HG03354 (cell line): ENCODE data around the gene ITGA2B.

Experiments used
- ATAC-seq: cut with Tn5 transposase; IDR thresholded peaks from one replicate; pipeline ENCODE4 v1.9.1; 2021; ENCODE audit warnings: mild to moderate bottlenecking; ENCODE audit not compliant: unreplicated experiment, poor library complexity, severe bottlenecking

ITGA2B gene

GRCh38 chr17:44389281-44389680 is at the start of gene ITGA2B:
Gene ITGA2B, minus strand, starts transcription at chr17:44389649. Its CDS starts 176 bp downstream, at chr17:44389473.
- ATAC-seq, result no peak

GRCh38 chr17:44439168-44439567 is 49.7 kb upstream of the ITGA2B start:
- ATAC-seq, result no peak

- ATAC-seq, result no peak
Measured at GRCh38 chr17:44438636-44439035, 49.2 kb upstream of the ITGA2B start.

- ATAC-seq, result no peak
Measured at GRCh38 chr17:44436336-44436735, 46.9 kb upstream of the ITGA2B start.

- ATAC-seq, result no peak
Measured at GRCh38 chr17:44432254-44433157, 43.1 kb upstream of the ITGA2B start.

- no peak for ATAC-seq
Measured at GRCh38 chr17:44424828-44425461, 35.5 kb upstream of the ITGA2B start.

GRCh38 chr17:44417553-44417952 is 28.1 kb upstream of the ITGA2B start:
- ATAC-seq, result no peak

GRCh38 chr17:44416558-44417289 is 27.3 kb upstream of the ITGA2B start:
- no peak for ATAC-seq

- no peak for ATAC-seq
Measured at GRCh38 chr17:44414394-44415155, 25.1 kb upstream of the ITGA2B start.

GRCh38 chr17:44409309-44410028 is 20.0 kb upstream of the ITGA2B start:
- no peak for ATAC-seq

GRCh38 chr17:44408786-44409185 is 19.3 kb upstream of the ITGA2B start:
- ATAC-seq, result no peak

- peak; percentile 68 for ATAC-seq
Measured at GRCh38 chr17:44402564-44403172, 13.2 kb upstream of the ITGA2B start.

- ATAC-seq, result no peak
Measured at GRCh38 chr17:44400226-44400847, 10.9 kb upstream of the ITGA2B start.

GRCh38 chr17:44398692-44399691 is 9.5 kb upstream of the ITGA2B start:
- ATAC-seq, result no peak

GRCh38 chr17:44397479-44398440 is 8.3 kb upstream of the ITGA2B start:
- ATAC-seq, result no peak

- no peak for ATAC-seq
Measured at GRCh38 chr17:44396946-44397345, 7.5 kb upstream of the ITGA2B start.
